GM12878 (cell line): ENCODE results near the gene SPATC1L. TPM values are rescaled to one million over a fixed set of nuclear protein-coding genes. Genes with fewer than 3 reads are reported as not detected.

Experiments used
- ATAC-seq: fragments of 200-7000 bp; cut with Tn5 transposase; 3 replicates; pipeline ENCODE4 v1.9.1; 2020; ENCODE audit warnings: mild to moderate bottlenecking, moderate library complexity
- BruUV-seq: library from RNA; stranded (reverse); fragments of 400-500 nt; replicated peaks from 2 replicates; lab custom pipeline; 2021; lab: Mats Ljungman, UMichigan
- CTCF ChIA-PET: fragments of 300-600 bp; sonication (Branson Sonifier 250); formaldehyde crosslinking; extraction: SDS; loops from one replicate; lab custom pipeline; 2021; ENCODE audit warnings: inconsistent platforms; lab: Yijun Ruan, JAX
- POLR2A ChIA-PET: fragments of 350-600 bp; formaldehyde crosslinking; extraction: SDS; loops from one replicate; lab custom pipeline; 2021; ENCODE audit warnings: inconsistent platforms; lab: Charles Lee
- RAD21 ChIA-PET: fragments of 300-600 bp; sonication (Branson Sonifier 250); formaldehyde crosslinking; loops from one replicate; lab custom pipeline; 2023; ENCODE audit warnings: antibody characterized with exemption; ENCODE audit not compliant: unreplicated experiment; lab: Charles Lee
- SMC1A ChIA-PET: fragments of 300-600 bp; sonication (Branson Sonifier 250); formaldehyde crosslinking; loops from one replicate; lab custom pipeline; 2023; ENCODE audit not compliant: unreplicated experiment, uncharacterized antibody; lab: Charles Lee
- DNase-seq: peaks from one replicate; pipeline ENCODE4 v3.0.0-alpha.2; 2011; ENCODE audit warnings: low read depth, low spot score
- FAIRE-seq: peaks from 3 replicates; lab custom pipeline; 2011; peaks lifted over from hg19 to GRCh38; lab: Jason Lieb, UNC
- H2AFZ ChIP-seq: 2 replicates; pipeline ENCODE4 v1.6.0; 2011; ENCODE audit warnings: low read depth, low read length, control low read depth; ENCODE audit not compliant: control insufficient read depth
- H3K27ac ChIP-seq: 2 replicates; pipeline ENCODE4 v1.5.1; 2011; ENCODE audit warnings: control low read depth; ENCODE audit not compliant: control insufficient read depth, insufficient read depth
- H3K27me3 ChIP-seq, 2 experiments: replicated peaks in 1 of 2; 2 replicates each; pipeline versions ENCODE4 v1.6.0 to v1.6.1; 2011; ENCODE audit warnings: low read length in 1 of 2; ENCODE audit not compliant: control insufficient read depth in 2 of 2, insufficient read depth in 2 of 2
- H3K36me3 ChIP-seq, 2 experiments: 2 replicates each; pipeline ENCODE4 v1.5.1; 2011; ENCODE audit warnings: low read length in 1 of 2; ENCODE audit not compliant: control insufficient read depth in 2 of 2, insufficient read depth in 2 of 2
- H3K4me1 ChIP-seq: 2 replicates; pipeline ENCODE4 v1.6.1; 2011; ENCODE audit warnings: mild to moderate bottlenecking, low read length, moderate library complexity, mixed read lengths; ENCODE audit not compliant: control insufficient read depth, insufficient read depth
- H3K4me2 ChIP-seq: 2 replicates; pipeline ENCODE4 v1.6.0; 2011; ENCODE audit warnings: control low read depth; ENCODE audit not compliant: control insufficient read depth, insufficient read depth
- H3K4me3 ChIP-seq: fragments of 200-600 bp; sonication (generic); 2 replicates; pipeline ENCODE4 v1.5.1; 2016
- H3K79me2 ChIP-seq: 2 replicates; pipeline ENCODE4 v1.6.0; 2011; ENCODE audit warnings: low read length; ENCODE audit not compliant: control insufficient read depth, insufficient read depth
- H3K9ac ChIP-seq: 2 replicates; pipeline ENCODE4 v1.8.0; 2011; ENCODE audit warnings: low read length, control low read depth, mixed read lengths; ENCODE audit not compliant: control insufficient read depth, insufficient read depth
- H3K9me3 ChIP-seq: replicated peaks from 3 replicates; pipeline ENCODE4 v1.5.1; 2011; ENCODE audit warnings: mild to moderate bottlenecking, low read length; ENCODE audit not compliant: control insufficient read depth, insufficient read depth
- H4K20me1 ChIP-seq: 2 replicates; pipeline ENCODE4 v1.6.0; 2011; ENCODE audit not compliant: control insufficient read depth, insufficient read depth
- ATF3 ChIP-seq: IDR thresholded peaks from 2 replicates; pipeline ENCODE4 v1.6.1; 2011; ENCODE audit warnings: low read depth, mild to moderate bottlenecking, low read length, moderate library complexity, borderline replicate concordance; ENCODE audit errors: extremely low read depth
- CREB1 ChIP-seq: IDR thresholded peaks from 2 replicates; pipeline ENCODE4 v1.6.1; 2012; ENCODE audit warnings: low read depth, mild to moderate bottlenecking, inconsistent platforms
- ELK1 ChIP-seq: IDR thresholded peaks from 2 replicates; pipeline ENCODE4 v1.6.1; 2012; ENCODE audit warnings: low read depth, low read length, improper control_type of control experiment
- HDGF ChIP-seq: fragments of 450-650 bp; IDR thresholded peaks from 2 replicates; pipeline ENCODE4 v1.6.1; 2016; ENCODE audit warnings: antibody characterized with exemption
- JUND ChIP-seq: IDR thresholded peaks from 2 replicates; pipeline ENCODE4 v1.6.1; 2012; ENCODE audit warnings: low read depth, mild to moderate bottlenecking, low read length, improper control_type of control experiment, moderate library complexity
- KAT2A ChIP-seq: conservative IDR thresholded peaks from 2 replicates; pipeline ENCODE4 v1.6.1; 2011; ENCODE audit warnings: low read depth, low read length; ENCODE audit not compliant: control insufficient read depth
- MXI1 ChIP-seq: fragments of 150-350 bp; IDR thresholded peaks from 2 replicates; pipeline ENCODE4 v1.6.1; 2011; ENCODE audit warnings: low read depth, mild to moderate bottlenecking, inconsistent platforms, low read length, improper control_type of control experiment
- NFXL1 ChIP-seq: fragments of 450-650 bp; IDR thresholded peaks from 2 replicates; pipeline ENCODE4 v1.6.1; 2017; ENCODE audit warnings: antibody characterized with exemption, mild to moderate bottlenecking, borderline replicate concordance
- SRF ChIP-seq, 2 experiments: IDR thresholded peaks; 2 replicates each; pipeline ENCODE4 v1.6.1; 2011; ENCODE audit warnings: low read depth in 2 of 2, low read length in 2 of 2, mild to moderate bottlenecking in 1 of 2, moderate library complexity in 1 of 2
- TAF1 ChIP-seq: IDR thresholded peaks from 2 replicates; pipeline ENCODE4 v1.6.1; 2011; ENCODE audit warnings: mild to moderate bottlenecking, low read depth, low read length, borderline replicate concordance
- TCF7 ChIP-seq: IDR thresholded peaks from 2 replicates; pipeline ENCODE4 v1.6.1; 2014; ENCODE audit warnings: antibody characterized with exemption, borderline replicate concordance
- ZBTB33 ChIP-seq: fragments of 450-650 bp; IDR thresholded peaks from 2 replicates; pipeline ENCODE4 v1.6.1; 2017; ENCODE audit warnings: mild to moderate bottlenecking
- ZSCAN29 ChIP-seq: fragments of 450-650 bp; IDR thresholded peaks from 2 replicates; pipeline ENCODE4 v1.6.1; 2017; ENCODE audit warnings: mild to moderate bottlenecking, moderate library complexity
- WGBS: methylation state at CpG from one replicate; pipeline ENCODE4 v1.1.6; 2016; ENCODE audit warnings: low lambda C conversion rate; ENCODE audit not compliant: insufficient replicate concordance, insufficient coverage; ENCODE audit errors: missing lambda C conversion rate; 5-methylcytosine and 5-hydroxymethylcytosine counted together
- in situ Hi-C: fragments of 300-500 bp; cut with MboI; formaldehyde crosslinking; loops from 9 replicates; pipeline ENCODE4 v1.14.3; 2018; ENCODE audit warnings: mixed read lengths
- intact Hi-C: fragments of 100-400 bp; cut with micrococcal nuclease; formaldehyde crosslinking; loops from one replicate; pipeline ENCODE4 v1.14.2; 2022; ENCODE audit not compliant: unreplicated experiment
- polyA plus RNA-seq, 11 experiments: library from polyadenylated mRNA; depleted of rRNA in 4 of 11; unstranded in 6 of 11; stranded (reverse) in 5 of 11; fragments of >200 nt; fragmentation: Nextera tagmentation in 4 of 11; fragmentation: Illumina TruSeq in 1 of 11; extraction: Ambion mirVana in 4 of 11; extraction: Trizol in 1 of 11; gene quantifications; 1 replicate in 1 of 11; 2 replicates in 10 of 11; pipeline versions ENCODE4 v1.2.1 to v1.2.3, GENCODE V29; 2011 to 2016; ENCODE audit warnings: inconsistent platforms in 2 of 11, missing spikeins in 2 of 11, low read depth in 1 of 11
- total RNA-seq, 4 experiments: library from RNA; depleted of rRNA in 3 of 4; stranded (reverse); fragments of >200 nt in 3 of 4; fragmentation: Illumina TruSeq in 1 of 4; extraction: Trizol in 1 of 4; gene quantifications; 2 replicates each; pipeline versions ENCODE4 v1.2.1 to v1.2.3, GENCODE V29; 2013 to 2021

SPATC1L gene
- total and polyA plus RNA-seq, 10 of the 15 experiments (the other 5 are each of a cell fraction or from before 2014, with no cell fraction given), result 1.4 to 16.0 (median 7.0) TPM; not detected in 2

- TF ChIP-seq MXI1 (no peak), ZBTB33 (no peak), NFXL1 (no peak), JUND (no peak), ATF3 (no peak), TAF1 (no peak)
- TF ChIP-seq, all 136 proteins: peak for 0
These were observed 36.1 kb upstream of the SPATC1L start (continued) for GRCh38 chr21:46220275-46220810.

GRCh38 chr21:46219591-46220239 lies 35.5 kb upstream of the SPATC1L start:
- H4K20me1 ChIP-seq, result no peaks in the 10 kb centered on the region
- 60% methylated on average over 13 of the region's 13 CpGs for WGBS
- intact Hi-C loops, result no loop called here
- H3K4me2 ChIP-seq, result no peak overlapping the region
- peaks cover 6 to 8% of the 10 kb centered on the region in 2 experiments; a peak in 3 of 4 replicates for H3K36me3 ChIP-seq
- peaks cover 6% of the 10 kb centered on the region for H3K79me2 ChIP-seq
- CTCF ChIA-PET, result no interaction called here
- no peak overlapping the region for H2AFZ ChIP-seq
- H3K9ac ChIP-seq, result no peak overlapping the region
- no peak overlapping the region for H3K4me3 ChIP-seq
- DNase-seq (no peak), FAIRE-seq (no peak), ATAC-seq (no peak)
- H3K4me1 ChIP-seq, result peaks cover 5% of the 10 kb centered on the region; the same call in 1 of the 2 replicates
- POLR2A ChIA-PET, result no interaction called here
- H3K27ac ChIP-seq, result no peak overlapping the region
- H3K27me3 ChIP-seq, result no peaks in the 10 kb centered on the region
- in situ Hi-C loops, result no loop called here
- SMC1A ChIA-PET, result no interaction called here
- no peaks in the 10 kb centered on the region for H3K9me3 ChIP-seq
- no peak for TF ChIP-seq CREB1
- TF ChIP-seq SRF (IDR thresholded peaks at IDR 0.05; ENCODE audit: low read depth in 2 of 2, low read length in 2 of 2), result no peak
- no peak for TF ChIP-seq TCF7
- TF ChIP-seq HDGF, result no peak
- no peak for TF ChIP-seq ELK1
- TF ChIP-seq KAT2A, result no peak
- TF ChIP-seq ZSCAN29, result no peak
- BruUV-seq, result no TSS peak
- RAD21 ChIA-PET, result no interaction called here
